Middle frontal gyrus (tissue), 1 donor: ENCODE measurements around the gene NMNAT3.
A peak's percentile ranks its signal among the peaks of the same experiment; 100 is the strongest.

Experiments
- DNase-seq: peaks from one replicate; pipeline ENCODE4 v3.0.0-alpha.2; 2015; ENCODE audit warnings: low spot score; ENCODE audit errors: extremely low spot score

NMNAT3 gene

DNA sequence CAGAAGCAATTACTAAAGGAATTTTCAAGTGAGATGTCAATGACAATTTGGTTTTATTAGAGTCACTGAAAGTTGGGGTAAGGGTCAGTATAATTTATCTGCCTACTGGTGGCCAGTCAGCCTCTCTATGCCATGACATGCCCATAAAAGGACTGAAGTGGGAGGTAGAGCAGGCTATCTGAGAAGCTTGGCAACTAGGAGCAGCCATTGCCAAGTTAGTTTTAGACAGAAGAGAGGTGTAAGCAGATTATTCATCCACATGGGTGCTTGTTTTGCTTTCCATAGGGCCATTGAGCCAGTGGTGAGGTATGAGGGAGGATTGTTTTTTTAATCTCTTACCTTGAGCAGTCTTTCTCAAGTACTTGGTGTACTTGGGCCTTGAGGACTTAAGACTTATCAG is 130.1 kb downstream of the NMNAT3 start:
- no peak for DNase-seq

DNA sequence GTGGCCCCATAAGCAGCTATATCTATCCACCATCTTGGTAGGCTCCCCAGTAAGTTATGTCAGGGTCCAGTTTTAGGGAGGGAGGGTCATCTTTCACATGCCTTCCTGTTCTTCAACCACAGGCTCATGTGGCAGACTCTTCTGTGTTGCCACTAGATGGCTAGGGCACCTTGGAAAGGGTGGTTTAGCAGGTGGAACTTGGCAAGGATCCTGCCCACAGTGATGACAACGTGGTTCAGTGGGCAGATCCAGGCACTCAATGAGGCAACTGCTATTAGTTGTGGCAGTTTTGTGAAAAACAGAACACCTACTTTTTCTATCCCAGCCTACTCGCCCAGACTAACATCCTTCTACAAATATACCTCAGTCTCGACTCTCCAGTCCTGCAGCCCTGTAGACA is 131.0 kb downstream of the NMNAT3 start:
- no peak for DNase-seq

DNA sequence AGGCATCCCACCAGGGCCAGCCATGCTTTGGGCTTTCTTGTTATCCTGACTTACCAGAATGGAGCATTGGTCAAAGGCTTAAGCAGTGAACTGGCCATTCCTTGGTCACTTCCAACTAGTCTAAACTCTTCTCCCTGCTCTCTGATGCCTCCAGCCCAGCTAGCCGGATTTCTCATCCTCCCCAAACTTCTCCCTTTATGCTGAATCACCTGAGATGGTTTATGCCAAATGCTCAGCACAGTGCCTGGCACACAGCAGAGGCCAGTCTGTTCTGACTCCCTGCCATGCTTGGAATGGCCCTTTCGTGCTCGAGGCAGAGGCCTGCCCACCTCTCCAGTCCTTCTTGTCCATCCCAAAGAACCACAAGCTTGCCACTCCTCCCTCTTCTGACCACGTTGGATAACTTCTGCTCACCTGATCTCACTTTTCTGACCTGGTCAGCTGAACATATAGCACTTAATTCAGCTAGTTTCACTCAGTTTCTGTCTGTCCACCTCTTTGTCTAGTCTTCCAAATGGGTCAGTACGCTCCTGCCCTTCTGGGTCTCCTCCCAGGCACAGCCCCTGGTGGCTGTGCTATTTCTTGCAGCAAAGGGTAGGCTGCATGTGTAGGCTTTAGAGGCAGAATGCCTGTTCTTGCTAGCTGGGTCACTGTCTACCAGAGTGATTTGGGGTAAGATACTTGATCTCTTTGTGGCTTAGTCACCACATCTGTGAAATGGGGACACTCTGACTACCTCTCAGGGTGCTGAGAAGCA is 136.1 kb downstream of the NMNAT3 start:
- no peak for DNase-seq

DNA sequence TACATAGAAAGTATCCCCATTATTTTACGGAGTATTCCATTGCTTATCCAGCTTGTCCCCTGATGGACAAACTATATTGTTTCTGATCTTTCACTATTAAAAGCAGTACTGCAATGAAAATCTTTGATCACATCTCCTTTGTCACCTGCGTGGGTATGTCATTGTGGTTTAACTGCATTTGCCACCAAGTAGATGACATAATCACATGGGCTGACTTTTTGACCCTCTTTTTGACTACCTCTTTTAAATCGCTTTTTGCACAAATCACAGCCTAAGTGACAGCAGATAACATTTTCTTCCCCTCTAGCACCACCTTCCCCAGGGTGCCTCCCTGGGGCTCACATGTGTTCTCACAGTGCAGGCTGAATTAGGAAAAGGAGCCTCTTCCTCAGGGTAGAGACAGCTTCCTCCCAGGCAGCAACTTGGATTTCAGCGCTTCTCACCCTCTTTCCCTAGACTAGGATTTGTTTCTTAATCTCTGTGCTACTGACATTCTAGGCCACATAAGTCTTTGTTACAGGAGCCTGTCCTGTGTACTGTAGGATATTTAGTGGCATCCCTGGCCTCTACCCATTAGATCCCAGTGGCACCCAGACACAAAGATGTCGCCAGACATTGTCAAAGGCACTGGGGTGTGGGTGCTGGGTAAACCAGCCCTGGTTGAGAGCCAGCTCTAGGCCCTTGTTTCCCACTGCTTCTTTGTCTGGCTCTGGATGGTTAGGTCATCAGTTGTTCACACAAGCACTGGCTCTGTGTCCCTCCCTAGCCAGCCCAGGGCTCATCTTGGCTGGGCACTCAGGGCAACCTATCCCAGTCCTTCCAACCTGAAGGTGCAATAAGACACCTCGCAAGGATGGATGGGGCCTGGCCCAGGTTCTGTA is 136.9 kb downstream of the NMNAT3 start:
- peak; percentile 40 for DNase-seq

DNA sequence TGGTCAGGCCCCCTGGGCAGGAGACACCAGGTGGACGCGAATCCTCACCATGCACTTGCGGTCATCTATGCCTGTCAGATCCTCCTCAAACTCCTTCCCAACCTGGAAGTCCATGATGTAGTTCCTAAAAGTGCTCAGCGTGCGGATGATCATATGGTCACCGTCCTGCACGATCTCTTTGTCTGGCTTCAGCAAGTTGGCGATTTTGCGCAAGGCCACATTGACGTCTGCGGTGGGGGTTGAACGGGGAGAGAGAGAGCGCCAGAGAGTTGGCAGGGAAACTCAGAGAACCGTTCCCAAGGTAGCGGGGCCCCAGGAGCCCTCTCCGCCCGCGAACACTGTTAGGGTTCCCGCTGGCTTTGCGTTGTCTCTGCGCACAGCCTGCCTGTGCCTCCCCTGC is 139.0 kb downstream of the NMNAT3 start:
- DNase-seq: no peak

DNA sequence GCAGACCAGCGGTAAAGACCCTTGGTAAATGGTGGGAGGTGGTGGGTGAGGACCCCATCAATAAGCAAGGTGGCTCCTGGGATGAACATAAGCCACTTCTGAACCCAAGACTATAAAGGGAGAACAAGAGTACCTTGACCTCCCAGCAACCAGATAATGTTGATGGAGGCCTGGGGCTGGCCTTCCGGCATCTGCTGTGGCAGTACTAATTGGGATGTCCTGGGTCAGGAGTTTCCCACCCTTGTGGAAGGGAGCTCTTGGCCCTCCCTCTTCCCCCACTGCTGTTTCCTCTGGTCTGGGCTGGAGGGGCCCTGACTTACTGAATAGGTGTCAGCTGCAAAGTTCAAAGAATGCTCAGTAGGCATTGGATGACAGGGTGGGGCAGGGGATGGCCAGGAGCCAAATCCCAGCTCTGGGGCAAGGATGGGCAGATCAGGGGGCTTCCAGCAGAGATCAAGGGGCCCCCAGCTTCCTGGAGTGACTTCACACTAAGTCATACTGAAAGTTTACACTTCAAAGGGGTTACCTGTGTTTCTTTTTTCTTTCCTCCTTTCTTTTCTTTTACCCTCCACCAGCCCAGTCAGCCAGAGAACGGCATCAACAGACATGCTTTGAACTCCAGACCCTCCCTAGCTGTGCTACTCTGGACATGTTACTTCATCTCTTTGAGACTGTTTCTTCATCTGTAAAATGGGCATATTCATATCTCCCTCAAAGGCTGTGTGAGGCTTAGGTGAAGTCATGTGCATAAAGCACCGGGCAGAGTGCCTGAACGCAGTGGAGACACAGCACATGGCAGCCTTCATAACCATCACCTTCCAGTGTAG is 139.8 kb downstream of the NMNAT3 start:
- DNase-seq: no peak

DNA sequence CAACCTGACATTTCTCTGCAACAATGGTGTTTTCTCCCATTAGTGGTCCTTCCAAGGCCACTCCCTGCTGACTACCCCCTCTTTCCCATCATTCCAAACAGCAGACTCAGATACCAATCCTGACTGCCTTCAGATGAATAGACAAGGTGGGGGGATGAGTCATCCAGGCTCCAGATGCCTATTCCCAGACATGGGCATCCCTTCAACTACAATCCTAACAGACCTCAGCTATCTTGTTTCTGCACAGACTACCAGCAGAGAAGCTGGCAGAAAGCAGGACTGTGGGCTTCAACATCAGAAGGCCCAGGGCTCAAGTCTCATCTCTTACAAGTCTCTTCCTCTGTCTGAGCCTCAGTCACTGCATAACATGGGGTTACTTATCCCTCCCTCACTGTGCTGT is 140.4 kb downstream of the NMNAT3 start:
- no peak for DNase-seq

DNA sequence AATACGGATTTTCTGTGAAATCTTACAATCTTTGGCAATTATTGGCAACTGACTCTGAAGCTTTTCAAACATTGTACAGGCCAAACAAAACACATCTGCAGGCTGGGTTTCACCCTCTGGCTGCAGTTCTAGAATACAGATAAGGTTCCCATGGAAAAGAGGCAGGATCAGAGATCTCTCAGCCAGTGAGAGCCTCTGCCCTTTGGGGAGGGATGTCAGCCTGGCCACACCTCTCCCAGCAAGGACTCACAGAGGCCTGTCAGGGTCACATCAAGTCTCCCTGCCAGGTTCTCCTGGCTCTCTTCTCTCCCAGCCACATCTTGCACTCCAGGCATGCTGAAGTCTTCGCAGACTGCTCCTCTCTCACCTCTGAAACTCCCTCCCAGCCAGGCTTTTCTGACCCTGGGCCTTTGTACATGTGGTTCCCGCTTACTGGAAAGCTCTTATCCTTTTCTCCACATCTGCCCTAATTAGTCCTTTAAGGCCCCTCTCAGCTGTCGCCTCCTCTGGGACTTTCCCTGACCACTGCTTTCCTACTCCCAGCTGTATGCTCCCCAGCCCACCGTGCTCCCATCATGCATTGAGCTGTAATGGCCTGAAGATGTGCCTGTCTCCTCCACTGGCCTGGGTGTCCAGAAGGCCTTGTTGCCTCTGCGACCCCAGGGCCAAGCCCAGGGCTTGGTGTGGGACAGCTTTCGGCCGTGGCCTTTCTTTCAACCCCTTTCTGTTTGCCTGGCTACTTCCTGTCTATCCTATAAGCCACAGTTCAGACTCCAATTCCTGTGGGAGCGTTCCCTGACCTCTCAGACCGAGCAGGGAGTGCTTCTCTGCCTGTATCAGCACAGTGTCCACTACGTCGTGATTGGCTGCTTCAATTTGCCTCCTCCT is 142.5 kb downstream of the NMNAT3 start:
- DNase-seq: no peak

DNA sequence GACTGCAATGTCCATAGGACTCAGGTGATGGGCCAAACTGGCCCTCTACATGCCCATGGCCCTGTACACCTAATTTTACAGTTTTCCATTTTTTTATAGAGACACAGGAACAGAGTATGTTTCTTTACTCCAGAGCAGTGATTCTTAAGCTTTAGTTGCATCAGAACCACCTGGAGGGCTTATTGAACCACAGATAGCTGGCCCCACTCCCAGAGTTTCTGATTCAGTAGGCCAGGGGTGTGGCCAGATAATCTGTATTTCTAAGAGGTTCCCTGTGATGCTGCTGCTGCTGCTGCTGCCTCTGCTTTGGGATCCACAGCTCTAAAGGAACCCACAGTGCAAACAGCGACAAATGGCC is 143.3 kb downstream of the NMNAT3 start:
- no peak for DNase-seq

DNA sequence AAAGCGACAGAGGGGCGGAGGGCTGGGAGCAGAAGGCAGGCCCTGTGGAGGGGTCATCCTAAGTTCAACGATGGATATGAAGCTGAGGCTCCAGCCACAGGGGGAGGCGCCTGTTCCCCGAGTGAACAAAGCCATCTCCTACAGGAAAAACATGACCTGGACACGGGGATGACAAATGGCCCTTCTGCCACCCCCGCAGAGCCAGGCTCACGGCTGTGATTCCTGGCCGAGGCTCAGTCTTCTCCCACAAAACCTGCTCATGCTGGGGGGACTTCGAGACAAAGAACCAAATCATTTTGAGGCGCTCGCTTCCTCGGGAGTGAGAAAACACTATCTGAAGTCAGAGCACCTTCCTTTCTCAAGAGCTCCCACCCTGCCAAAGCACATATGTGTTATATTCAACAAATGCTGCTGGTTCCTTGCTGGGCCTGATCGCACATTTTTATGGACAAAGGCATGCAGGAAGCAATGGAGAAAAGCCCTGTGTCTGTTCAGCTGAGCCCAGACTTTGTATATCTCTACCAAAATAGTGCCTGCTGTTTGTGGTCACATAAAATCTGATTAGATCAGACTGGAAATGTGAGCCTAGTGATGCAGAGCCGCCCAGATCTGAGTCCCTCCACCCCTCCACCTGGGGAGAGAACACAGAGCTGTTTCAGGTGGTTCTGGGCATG is 143.9 kb downstream of the NMNAT3 start:
- DNase-seq: no peak

DNA sequence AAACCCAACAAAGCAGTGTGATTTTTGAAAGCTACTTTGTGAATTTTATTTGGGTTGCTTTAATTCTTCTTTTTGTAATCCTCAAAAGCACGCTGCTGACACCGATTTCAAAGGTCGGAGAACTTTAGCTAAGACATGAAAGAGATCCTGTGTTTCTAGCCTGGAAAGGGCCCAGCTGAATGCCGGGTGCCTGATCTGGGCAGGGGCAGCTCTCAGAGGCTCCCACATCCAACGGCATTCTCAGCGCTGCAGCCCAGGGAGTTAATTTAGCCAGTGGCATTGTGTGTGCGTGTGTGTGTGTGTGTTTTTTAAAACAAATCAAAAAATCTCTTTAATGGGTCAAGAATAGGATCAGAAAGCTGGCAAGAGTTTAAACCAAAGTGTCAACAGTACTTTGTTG is 144.8 kb downstream of the NMNAT3 start:
- no peak for DNase-seq

DNA sequence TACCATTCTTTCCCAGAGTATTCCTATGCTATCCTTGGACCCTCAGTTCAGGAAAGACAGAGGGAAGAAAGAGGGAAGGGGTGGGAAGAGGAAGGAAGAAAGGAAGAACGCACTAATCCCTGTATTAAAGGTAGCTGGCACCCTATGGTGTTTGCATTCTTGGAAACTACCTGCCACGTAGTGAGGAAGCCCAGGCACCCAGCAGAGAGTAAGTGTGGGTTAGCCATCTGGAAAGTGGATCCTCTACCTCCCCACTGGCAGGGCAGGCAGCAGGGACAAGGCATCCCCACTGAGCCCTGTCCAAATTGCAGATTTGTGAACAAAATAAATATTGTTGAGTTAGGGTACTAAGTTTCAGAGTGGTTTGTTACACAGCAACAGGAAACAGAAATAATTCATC is 147.1 kb downstream of the NMNAT3 start:
- no peak for DNase-seq

DNA sequence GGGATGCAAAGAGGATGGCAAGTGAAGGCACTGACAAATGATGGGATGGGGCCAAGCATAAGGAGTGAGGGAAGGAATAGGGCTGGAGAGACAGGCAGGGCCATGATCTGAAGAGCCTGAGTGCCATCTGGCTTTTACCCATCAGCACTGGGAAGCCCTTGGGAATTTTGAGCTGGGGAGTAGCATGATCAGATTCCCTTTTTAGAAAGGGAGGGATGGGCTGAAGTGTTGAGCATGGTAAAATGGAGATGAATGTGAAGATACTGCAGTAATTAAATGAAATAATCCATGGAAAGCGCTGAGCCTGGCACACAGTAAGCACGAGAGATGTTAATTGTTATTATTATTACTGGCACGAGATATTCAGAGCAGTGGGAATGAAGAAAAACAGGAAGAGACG is 148.1 kb downstream of the NMNAT3 start:
- DNase-seq: no peak

DNA sequence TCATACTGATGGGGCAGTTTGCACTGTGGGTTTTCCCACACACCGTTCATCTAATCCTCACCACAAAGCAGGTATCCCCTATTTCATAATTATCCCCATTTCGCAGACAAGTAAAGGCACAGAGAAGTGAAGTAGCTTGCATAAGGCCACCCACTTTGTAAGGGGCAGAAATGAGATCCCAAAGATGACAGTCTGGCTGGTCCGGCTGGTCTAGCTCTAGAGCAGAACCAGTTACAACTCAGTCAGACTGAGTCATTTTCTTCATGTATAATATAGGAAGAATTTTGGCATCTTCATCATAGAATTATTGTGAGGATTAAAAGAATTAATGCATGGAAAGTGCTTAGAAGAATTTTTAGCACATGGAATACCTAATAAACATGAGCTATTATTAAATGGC is 148.8 kb downstream of the NMNAT3 start:
- no peak for DNase-seq

DNA sequence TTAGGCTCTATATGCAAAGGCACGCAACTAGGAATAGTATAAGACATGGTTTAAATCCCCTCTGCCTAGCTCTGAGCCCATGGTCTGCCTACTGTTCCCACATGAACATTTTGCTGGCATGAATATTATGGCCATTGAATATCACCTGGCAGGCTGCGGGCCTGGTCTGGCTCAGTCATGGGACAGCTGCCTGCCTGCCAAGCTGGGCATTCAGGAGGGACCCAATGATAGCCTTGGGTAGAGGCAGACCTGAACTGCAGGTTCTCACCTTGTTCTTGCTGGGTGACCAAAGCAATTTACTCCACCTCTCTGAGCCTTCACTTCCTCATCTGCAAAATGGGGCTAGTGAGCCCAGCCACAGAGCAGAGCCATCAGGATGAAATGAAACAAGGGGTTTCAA is 149.5 kb downstream of the NMNAT3 start:
- DNase-seq: no peak

DNA sequence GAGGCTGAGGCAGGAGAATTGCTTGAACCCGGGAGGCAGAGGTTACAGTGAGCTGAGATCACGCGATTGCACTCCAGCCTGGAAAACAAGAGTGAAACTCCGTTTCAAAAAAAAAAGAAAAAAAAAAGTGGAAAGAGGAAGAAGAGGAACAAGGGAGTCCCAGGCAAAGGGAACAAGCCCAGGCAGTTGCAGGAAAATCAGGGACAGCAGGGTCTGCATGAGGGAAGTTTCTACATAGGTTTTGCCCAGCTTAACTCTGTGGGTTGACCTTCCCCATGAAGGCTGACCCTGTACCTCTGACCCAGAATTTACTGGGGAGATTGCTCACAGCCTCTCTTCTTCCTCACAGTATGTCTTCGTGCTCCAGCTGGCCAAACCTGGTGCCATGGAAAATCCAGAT is 150.5 kb downstream of the NMNAT3 start:
- no peak for DNase-seq

DNA sequence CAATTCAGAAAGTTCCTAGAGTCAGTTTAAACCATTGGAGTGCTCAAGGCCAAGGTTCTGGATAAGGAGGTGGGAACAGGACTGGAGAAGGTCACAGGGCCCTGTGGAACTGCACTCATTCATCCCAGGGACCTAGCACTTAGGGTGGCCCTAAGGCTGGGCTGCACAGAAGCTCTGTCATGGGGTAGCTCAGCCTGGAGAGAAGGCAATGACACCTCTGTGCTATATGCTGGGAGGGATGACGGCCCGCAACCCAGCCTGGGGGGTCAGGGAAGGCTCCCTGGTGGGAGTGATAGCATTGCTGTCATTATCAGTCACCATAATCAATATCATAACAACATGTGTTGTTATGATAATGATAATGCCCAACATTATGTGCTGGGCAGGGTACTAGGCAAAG is 151.6 kb downstream of the NMNAT3 start:
- DNase-seq: no peak

DNA sequence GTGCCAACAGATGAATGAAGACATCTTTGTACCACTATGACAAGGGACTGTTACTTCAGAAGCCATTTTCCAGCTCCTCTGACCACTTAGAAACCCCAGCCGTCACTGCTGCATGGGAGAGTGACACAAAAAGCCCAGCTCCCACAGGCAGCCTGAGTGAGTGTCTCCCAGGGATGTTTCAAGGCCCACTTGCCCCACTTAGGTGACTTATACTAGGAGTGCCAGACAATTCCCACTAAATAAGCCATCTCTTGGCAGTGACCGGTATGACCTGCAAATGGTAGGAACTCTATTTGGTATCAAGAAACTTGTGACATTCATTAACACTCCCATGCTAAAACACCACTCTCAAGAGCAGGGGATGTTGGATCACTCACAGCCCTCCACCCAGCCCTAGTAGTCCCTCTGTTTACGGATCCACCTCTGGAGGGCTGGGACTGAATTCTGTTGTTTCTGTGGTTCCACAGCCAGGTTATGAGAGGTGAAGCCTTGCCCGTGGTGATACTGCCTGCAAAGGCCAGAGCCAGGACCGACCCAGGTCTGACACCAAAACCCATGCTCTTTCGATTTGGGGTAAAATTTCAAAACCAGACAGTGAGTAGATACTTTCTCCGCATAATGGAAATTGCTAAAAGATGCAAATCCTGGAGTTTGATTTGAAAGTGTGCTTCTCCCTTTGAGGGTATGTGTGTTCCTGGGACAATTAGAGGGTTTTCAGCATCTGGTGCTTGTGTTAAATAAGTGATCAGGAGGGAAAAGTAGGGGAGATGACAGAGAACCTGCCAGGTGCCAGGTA is 152.7 kb downstream of the NMNAT3 start:
- DNase-seq: no peak

DNA sequence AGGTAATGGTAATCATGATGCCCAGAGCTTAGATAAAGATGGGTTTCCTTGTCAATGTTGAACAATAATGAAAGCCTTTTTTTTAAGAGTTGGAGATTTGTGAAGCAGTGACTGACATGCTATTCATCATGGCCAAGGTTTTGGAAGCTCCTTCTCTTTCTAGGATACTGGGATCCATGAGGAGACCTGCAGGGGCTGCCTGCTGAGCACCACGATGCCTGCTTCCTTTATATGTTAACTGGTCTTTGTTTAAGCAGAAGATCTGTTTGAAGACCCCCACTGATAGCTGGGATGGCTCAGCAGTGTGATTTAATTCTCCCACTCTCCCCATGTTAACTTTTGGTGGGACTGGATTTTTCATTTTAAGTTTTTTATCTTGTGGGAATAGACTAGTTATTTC is 154.1 kb downstream of the NMNAT3 start:
- DNase-seq: no peak

DNA sequence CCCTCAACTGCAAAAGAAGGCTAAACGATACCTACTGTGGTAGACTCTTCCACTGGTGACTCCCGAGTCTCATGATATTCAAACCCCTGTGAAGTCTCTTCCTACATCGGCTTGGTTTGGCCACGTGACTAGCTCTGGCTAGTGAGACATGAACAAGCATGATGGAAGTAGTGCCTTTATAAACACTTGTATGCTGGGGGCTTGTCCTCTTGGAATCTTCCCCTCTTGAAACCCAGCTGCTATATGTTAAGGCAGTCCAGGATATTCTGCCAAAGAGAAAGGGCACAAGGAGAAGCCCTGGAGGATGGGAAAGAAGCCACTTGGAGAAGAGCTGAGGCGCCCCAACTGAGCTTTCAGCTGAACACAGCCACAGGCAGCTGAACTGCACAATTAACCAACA is 154.6 kb downstream of the NMNAT3 start:
- no peak for DNase-seq
